HL-60 (cell line): ENCODE results near the gene AFTPH.

ENCODE experiments used
- DNase-seq, 2 experiments: peaks; one replicate each; pipeline ENCODE4 v3.0.0-alpha.2; 2010 to 2020; ENCODE audit warnings: low read depth in 1 of 2, low spot score in 1 of 2
- H3K27ac ChIP-seq: fragments of 250-450 bp; sonication (Bioruptor Pico); replicated peaks from 2 replicates; pipeline ENCODE4 v1.5.1; 2020; ENCODE audit warnings: mild to moderate bottlenecking, moderate library complexity
- H3K27me3 ChIP-seq: fragments of 250-450 bp; sonication (Bioruptor Pico); 2 replicates; pipeline ENCODE4 v1.5.1; 2021; ENCODE audit warnings: mild to moderate bottlenecking, moderate library complexity; ENCODE audit not compliant: insufficient read depth, poor library complexity, severe bottlenecking
- H3K4me3 ChIP-seq: replicated peaks from 2 replicates; pipeline ENCODE4 v1.5.1; 2011; ENCODE audit warnings: mild to moderate bottlenecking, control low read depth, low read length; ENCODE audit not compliant: insufficient read depth
- CTCF ChIP-seq: IDR thresholded peaks from one replicate; pipeline ENCODE4 v1.5.1; 2011; ENCODE audit warnings: low read length, control low read depth, inconsistent platforms; ENCODE audit not compliant: insufficient read depth
- GABPA ChIP-seq: IDR thresholded peaks from 2 replicates; pipeline ENCODE4 v1.6.1; 2012; ENCODE audit warnings: low read depth
- POLR2AphosphoS5 ChIP-seq: IDR thresholded peaks from 2 replicates; pipeline ENCODE4 v1.6.1; 2012; ENCODE audit warnings: low read depth
- SPI1 ChIP-seq: IDR thresholded peaks from 2 replicates; pipeline ENCODE4 v1.6.1; 2012; ENCODE audit warnings: low read depth, mild to moderate bottlenecking, borderline replicate concordance
- TF ChIP-seq, protein P1 (sequence below): IDR thresholded peaks from 2 replicates; pipeline ENCODE4 v1.6.1; 2012; ENCODE audit warnings: low read depth; ENCODE audit not compliant: insufficient replicate concordance

Gene AFTPH

DNA sequence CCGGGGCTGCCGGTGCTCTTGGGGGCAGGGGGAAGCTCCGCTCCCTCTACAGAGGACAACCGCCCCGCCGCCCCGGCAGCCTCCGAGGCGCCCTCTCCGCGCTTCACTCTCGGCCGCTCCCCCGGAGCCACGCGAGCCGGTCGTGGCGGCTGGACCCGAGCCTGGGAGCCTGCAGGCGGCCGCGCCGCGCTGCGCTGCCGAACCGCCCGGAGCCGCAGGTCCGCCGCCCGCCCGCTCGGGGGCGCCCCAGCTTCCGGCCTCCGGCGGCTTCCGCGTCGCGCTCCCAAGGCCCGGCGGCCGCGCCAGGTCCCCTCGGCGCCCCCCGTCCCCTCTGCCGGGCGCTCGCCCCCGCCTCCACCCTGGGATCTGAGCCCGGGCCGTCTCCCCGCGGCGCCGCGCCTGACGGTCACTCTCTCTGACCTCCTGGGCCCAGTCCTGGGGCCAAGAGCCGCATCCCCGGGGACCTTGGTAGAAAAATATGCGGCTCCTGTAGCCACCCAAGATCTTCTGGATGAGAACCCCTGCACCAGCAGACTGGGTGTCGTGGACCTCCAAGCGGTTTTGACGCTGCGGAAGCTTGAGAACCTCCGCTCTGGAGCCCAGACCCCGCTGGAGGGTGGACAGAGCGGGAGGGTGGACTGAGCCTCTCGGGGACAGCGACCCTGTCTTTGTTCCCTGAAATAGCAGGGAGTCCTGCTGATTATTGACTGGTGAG, 85.3 kb downstream of the AFTPH start:
- peak; percentile 40 to 51 for DNase-seq
- TF ChIP-seq CTCF (no peak), SPI1 (no peak), POLR2AphosphoS5 (peak; percentile 57; the same call in 1 of the 2 replicates), GABPA (0 out of 2 replicates have a peak, but pooled peaks have one; percentile 18)
- TF ChIP-seq, protein P1, sequence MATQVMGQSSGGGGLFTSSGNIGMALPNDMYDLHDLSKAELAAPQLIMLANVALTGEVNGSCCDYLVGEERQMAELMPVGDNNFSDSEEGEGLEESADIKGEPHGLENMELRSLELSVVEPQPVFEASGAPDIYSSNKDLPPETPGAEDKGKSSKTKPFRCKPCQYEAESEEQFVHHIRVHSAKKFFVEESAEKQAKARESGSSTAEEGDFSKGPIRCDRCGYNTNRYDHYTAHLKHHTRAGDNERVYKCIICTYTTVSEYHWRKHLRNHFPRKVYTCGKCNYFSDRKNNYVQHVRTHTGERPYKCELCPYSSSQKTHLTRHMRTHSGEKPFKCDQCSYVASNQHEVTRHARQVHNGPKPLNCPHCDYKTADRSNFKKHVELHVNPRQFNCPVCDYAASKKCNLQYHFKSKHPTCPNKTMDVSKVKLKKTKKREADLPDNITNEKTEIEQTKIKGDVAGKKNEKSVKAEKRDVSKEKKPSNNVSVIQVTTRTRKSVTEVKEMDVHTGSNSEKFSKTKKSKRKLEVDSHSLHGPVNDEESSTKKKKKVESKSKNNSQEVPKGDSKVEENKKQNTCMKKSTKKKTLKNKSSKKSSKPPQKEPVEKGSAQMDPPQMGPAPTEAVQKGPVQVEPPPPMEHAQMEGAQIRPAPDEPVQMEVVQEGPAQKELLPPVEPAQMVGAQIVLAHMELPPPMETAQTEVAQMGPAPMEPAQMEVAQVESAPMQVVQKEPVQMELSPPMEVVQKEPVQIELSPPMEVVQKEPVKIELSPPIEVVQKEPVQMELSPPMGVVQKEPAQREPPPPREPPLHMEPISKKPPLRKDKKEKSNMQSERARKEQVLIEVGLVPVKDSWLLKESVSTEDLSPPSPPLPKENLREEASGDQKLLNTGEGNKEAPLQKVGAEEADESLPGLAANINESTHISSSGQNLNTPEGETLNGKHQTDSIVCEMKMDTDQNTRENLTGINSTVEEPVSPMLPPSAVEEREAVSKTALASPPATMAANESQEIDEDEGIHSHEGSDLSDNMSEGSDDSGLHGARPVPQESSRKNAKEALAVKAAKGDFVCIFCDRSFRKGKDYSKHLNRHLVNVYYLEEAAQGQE = peak; percentile 25
- H3K27me3 ChIP-seq = no peaks in the 10 kb centered on the region
- H3K4me3 ChIP-seq = peak overlapping the region; percentile 44
- H3K27ac ChIP-seq = peak overlapping the region; percentile 87

DNA sequence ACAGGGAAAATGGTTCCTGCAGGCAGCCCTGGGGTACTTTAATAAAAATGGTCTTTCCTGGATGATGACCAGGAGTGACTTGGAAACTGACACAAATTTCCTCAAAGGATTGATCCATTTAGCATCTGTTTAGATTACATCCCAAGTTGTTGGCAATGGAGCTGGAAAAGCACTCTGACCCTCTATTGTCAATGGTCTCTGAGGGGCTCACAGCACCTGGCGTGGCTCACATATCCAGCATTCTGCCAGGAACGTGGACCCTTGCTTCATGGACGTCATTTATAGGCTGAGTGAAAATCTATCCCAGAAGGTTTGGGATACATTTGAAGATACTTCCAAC, 85.8 kb downstream of the AFTPH start:
- Histone ChIP-seq H3K27ac (peak overlapping the region; percentile 87), H3K27me3 (no peaks in the 10 kb centered on the region), H3K4me3 (peak overlapping the region; percentile 40)
- TF ChIP-seq POLR2AphosphoS5 (no peak), CTCF (no peak), GABPA (no peak), SPI1 (no peak)
- TF ChIP-seq, protein P1 = no peak
- DNase-seq = no peak

DNA sequence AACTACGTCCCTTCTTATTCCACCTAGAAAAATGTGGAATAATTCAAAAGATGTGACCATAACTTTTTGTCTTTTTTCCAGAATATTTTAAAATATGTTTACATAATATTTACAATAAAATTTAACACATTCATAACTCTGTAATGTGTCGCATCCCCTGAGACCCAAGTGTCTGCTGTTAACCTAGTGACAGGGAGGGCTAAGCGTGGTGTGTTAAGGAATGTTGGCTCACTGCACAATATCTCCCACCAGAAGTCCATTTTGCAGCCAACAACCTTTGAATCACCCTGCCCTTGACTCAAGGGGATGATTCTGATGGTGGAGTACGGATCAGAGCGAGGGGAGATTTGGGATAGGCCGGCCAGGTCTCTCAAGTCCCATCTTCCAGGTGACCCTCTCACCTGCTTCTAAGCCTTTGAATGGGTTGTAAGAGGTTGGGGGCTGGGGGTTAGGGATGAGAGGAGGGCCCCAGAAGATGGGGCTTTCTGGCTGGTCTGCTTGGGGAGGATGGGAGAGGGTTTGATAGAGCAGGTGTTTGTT, 86.3 kb downstream of the AFTPH start:
- Histone ChIP-seq H3K4me3 (no peak overlapping the region), H3K27me3 (no peaks in the 10 kb centered on the region), H3K27ac (no peak overlapping the region)
- DNase-seq = no peak
- no peak for TF ChIP-seq POLR2AphosphoS5

GRCh38 chr2:64612575-64613195, 88.6 kb downstream of the AFTPH start:
- DNase-seq = no peak

More at GRCh38 chr2:64612575-64613195, 88.6 kb downstream of the AFTPH start:
- Histone ChIP-seq H3K4me3 (no peak overlapping the region), H3K27ac (no peak overlapping the region), H3K27me3 (no peaks in the 10 kb centered on the region)
- no peak for TF ChIP-seq GABPA
- no peak for TF ChIP-seq POLR2AphosphoS5
- no peak for TF ChIP-seq SPI1
- no peak for TF ChIP-seq CTCF
- TF ChIP-seq, protein P1 = no peak
